GM12878 (cell line): ENCODE data around the gene CWC27. TPM values are rescaled to one million over a fixed set of nuclear protein-coding genes. Genes with fewer than 3 reads are reported as not detected.

Experiments used
- BACH1 ChIP-seq: fragments of 450-650 bp; IDR thresholded peaks from 2 replicates; pipeline ENCODE4 v1.6.1; 2017; ENCODE audit warnings: mild to moderate bottlenecking, borderline replicate concordance
- CREM ChIP-seq: IDR thresholded peaks from 2 replicates; pipeline ENCODE4 v1.6.1; 2014; ENCODE audit warnings: antibody characterized with exemption, low read depth
- CTCF ChIP-seq, 3 experiments: IDR thresholded peaks in 2 of 3; conservative IDR thresholded peaks in 1 of 3; 2 replicates each; pipeline ENCODE4 v1.5.1; 2011; ENCODE audit warnings: low read depth in 3 of 3, low read length in 3 of 3, mild to moderate bottlenecking in 3 of 3, control low read depth in 2 of 3, moderate library complexity in 2 of 3, inconsistent platforms in 1 of 3, mixed read lengths in 1 of 3; ENCODE audit not compliant: control insufficient read depth in 2 of 3, insufficient read depth in 1 of 3; ENCODE audit errors: extremely low read depth in 1 of 3
- EP300 ChIP-seq, 2 experiments: fragments of 150-350 bp in 1 of 2; IDR thresholded peaks; 2 replicates each; pipeline ENCODE4 v1.6.1; 2011 to 2012; ENCODE audit warnings: low read depth in 2 of 2, low read length in 2 of 2, borderline replicate concordance in 1 of 2, improper control_type of control experiment in 1 of 2, inconsistent platforms in 1 of 2; ENCODE audit not compliant: control insufficient read depth in 1 of 2
- FOXK2 ChIP-seq: fragments of 450-650 bp; IDR thresholded peaks from 2 replicates; pipeline ENCODE4 v1.6.1; 2017; ENCODE audit warnings: mild to moderate bottlenecking, moderate library complexity
- HCFC1 ChIP-seq: fragments of 150-350 bp; IDR thresholded peaks from 2 replicates; pipeline ENCODE4 v1.6.1; 2014; ENCODE audit warnings: low read length
- IKZF1 ChIP-seq: fragments of 450-650 bp; conservative IDR thresholded peaks from 2 replicates; pipeline ENCODE4 v1.6.1; 2017; ENCODE audit warnings: antibody characterized with exemption, mild to moderate bottlenecking
- LARP7 ChIP-seq: fragments of 450-650 bp; IDR thresholded peaks from 2 replicates; pipeline ENCODE4 v1.6.1; 2017; ENCODE audit warnings: mild to moderate bottlenecking
- NR2C2 ChIP-seq: IDR thresholded peaks from 2 replicates; pipeline ENCODE4 v1.6.1; 2011; ENCODE audit warnings: borderline replicate concordance, low read depth; ENCODE audit not compliant: control insufficient read depth, insufficient read length
- POU2F2 ChIP-seq: IDR thresholded peaks from 3 replicates; pipeline ENCODE4 v1.6.1; 2011; ENCODE audit warnings: low read depth, mild to moderate bottlenecking, low read length, borderline replicate concordance
- RUNX3 ChIP-seq: IDR thresholded peaks from 2 replicates; pipeline ENCODE4 v1.6.1; 2012; ENCODE audit warnings: low read length, inconsistent platforms
- SMC3 ChIP-seq: IDR thresholded peaks from 2 replicates; pipeline ENCODE4 v1.6.1; 2011; ENCODE audit warnings: low read length, improper control_type of control experiment, borderline replicate concordance
- SP1 ChIP-seq: IDR thresholded peaks from one replicate; pipeline ENCODE4 v1.6.1; 2011; ENCODE audit warnings: low read depth, low read length
- TAF1 ChIP-seq: IDR thresholded peaks from 2 replicates; pipeline ENCODE4 v1.6.1; 2011; ENCODE audit warnings: mild to moderate bottlenecking, low read depth, low read length, borderline replicate concordance
- USF1 ChIP-seq: IDR thresholded peaks from 2 replicates; pipeline ENCODE4 v1.6.1; 2011; ENCODE audit warnings: borderline replicate concordance, low read depth, mild to moderate bottlenecking, moderate library complexity, mixed read lengths, low read length; ENCODE audit not compliant: insufficient read depth; ENCODE audit errors: extremely low read length
- YY1 ChIP-seq: IDR thresholded peaks from 2 replicates; pipeline ENCODE4 v1.6.1; 2011; ENCODE audit warnings: low read depth, mild to moderate bottlenecking, low read length
- ZBED1 ChIP-seq: IDR thresholded peaks from 2 replicates; pipeline ENCODE4 v1.6.1; 2016; ENCODE audit warnings: borderline replicate concordance
- ZNF24 ChIP-seq: fragments of 450-650 bp; IDR thresholded peaks from 2 replicates; pipeline ENCODE4 v1.6.1; 2017; ENCODE audit warnings: antibody characterized with exemption, mild to moderate bottlenecking
- polyA plus RNA-seq, 11 experiments: library from polyadenylated mRNA; depleted of rRNA in 4 of 11; unstranded in 6 of 11; stranded (reverse) in 5 of 11; fragments of >200 nt; fragmentation: Nextera tagmentation in 4 of 11; fragmentation: Illumina TruSeq in 1 of 11; extraction: Ambion mirVana in 4 of 11; extraction: Trizol in 1 of 11; gene quantifications; 1 replicate in 1 of 11; 2 replicates in 10 of 11; pipeline versions ENCODE4 v1.2.1 to v1.2.3, GENCODE V29; 2011 to 2016; ENCODE audit warnings: inconsistent platforms in 2 of 11, missing spikeins in 2 of 11, low read depth in 1 of 11
- total RNA-seq, 4 experiments: library from RNA; depleted of rRNA in 3 of 4; stranded (reverse); fragments of >200 nt in 3 of 4; fragmentation: Illumina TruSeq in 1 of 4; extraction: Trizol in 1 of 4; gene quantifications; 2 replicates each; pipeline versions ENCODE4 v1.2.1 to v1.2.3, GENCODE V29; 2013 to 2021
- TF ChIP-seq, protein P1 (sequence below): IDR thresholded peaks from 2 replicates; pipeline ENCODE4 v1.6.1; 2012; ENCODE audit warnings: low read length, inconsistent platforms
- TF ChIP-seq, protein P2 (sequence below): fragments of 450-650 bp; formaldehyde crosslinking; IDR thresholded peaks from 2 replicates; pipeline ENCODE4 v1.4.0; 2020; ENCODE audit warnings: mild to moderate bottlenecking, moderate library complexity
- TF ChIP-seq, protein P3 (sequence below): IDR thresholded peaks from 2 replicates; pipeline ENCODE4 v1.6.1; 2012; ENCODE audit warnings: low read depth, low read length, improper control_type of control experiment

The CWC27 gene
- total and polyA plus RNA-seq, 10 of the 15 experiments (the other 5 are each of a cell fraction or from before 2014, with no cell fraction given), result 21.7 to 61.9 (median 47.0) TPM

GRCh38 chr5:65021527-65022226, 252.9 kb downstream of the CWC27 start (continued):
- TF ChIP-seq CTCF (IDR thresholded peaks at IDR 0.05 in 2 of 3, conservative IDR thresholded peaks at IDR 0.05 in 1 of 3; ENCODE audit: control insufficient read depth in 2 of 3, extremely low read depth in 1 of 3, insufficient read depth in 1 of 3, low read depth in 3 of 3, low read length in 3 of 3), result no peak
- TF ChIP-seq TAF1, result no peak
- no peak for TF ChIP-seq YY1
- no peak for TF ChIP-seq HCFC1
- TF ChIP-seq IKZF1, result 0 out of 2 replicates have a peak, but pooled peaks have one; percentile 30
- TF ChIP-seq, protein P1, sequence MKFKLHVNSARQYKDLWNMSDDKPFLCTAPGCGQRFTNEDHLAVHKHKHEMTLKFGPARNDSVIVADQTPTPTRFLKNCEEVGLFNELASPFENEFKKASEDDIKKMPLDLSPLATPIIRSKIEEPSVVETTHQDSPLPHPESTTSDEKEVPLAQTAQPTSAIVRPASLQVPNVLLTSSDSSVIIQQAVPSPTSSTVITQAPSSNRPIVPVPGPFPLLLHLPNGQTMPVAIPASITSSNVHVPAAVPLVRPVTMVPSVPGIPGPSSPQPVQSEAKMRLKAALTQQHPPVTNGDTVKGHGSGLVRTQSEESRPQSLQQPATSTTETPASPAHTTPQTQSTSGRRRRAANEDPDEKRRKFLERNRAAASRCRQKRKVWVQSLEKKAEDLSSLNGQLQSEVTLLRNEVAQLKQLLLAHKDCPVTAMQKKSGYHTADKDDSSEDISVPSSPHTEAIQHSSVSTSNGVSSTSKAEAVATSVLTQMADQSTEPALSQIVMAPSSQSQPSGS, result peak; percentile 11; the same call in 1 of the 2 replicates
- no peak for TF ChIP-seq ZBED1
- no peak for TF ChIP-seq SMC3
- TF ChIP-seq, protein P2, sequence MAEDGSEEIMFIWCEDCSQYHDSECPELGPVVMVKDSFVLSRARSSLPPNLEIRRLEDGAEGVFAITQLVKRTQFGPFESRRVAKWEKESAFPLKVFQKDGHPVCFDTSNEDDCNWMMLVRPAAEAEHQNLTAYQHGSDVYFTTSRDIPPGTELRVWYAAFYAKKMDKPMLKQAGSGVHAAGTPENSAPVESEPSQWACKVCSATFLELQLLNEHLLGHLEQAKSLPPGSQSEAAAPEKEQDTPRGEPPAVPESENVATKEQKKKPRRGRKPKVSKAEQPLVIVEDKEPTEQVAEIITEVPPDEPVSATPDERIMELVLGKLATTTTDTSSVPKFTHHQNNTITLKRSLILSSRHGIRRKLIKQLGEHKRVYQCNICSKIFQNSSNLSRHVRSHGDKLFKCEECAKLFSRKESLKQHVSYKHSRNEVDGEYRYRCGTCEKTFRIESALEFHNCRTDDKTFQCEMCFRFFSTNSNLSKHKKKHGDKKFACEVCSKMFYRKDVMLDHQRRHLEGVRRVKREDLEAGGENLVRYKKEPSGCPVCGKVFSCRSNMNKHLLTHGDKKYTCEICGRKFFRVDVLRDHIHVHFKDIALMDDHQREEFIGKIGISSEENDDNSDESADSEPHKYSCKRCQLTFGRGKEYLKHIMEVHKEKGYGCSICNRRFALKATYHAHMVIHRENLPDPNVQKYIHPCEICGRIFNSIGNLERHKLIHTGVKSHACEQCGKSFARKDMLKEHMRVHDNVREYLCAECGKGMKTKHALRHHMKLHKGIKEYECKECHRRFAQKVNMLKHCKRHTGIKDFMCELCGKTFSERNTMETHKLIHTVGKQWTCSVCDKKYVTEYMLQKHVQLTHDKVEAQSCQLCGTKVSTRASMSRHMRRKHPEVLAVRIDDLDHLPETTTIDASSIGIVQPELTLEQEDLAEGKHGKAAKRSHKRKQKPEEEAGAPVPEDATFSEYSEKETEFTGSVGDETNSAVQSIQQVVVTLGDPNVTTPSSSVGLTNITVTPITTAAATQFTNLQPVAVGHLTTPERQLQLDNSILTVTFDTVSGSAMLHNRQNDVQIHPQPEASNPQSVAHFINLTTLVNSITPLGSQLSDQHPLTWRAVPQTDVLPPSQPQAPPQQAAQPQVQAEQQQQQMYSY, result no peak
- no peak for TF ChIP-seq SP1
- no peak for TF ChIP-seq USF1
- TF ChIP-seq LARP7, result no peak
- 0 out of 2 replicates have a peak, but pooled peaks have one; percentile 44 for TF ChIP-seq CREM
- no peak for TF ChIP-seq NR2C2
- TF ChIP-seq ZNF24, result no peak
- peak; percentile 67 for TF ChIP-seq RUNX3
- TF ChIP-seq, protein P3, sequence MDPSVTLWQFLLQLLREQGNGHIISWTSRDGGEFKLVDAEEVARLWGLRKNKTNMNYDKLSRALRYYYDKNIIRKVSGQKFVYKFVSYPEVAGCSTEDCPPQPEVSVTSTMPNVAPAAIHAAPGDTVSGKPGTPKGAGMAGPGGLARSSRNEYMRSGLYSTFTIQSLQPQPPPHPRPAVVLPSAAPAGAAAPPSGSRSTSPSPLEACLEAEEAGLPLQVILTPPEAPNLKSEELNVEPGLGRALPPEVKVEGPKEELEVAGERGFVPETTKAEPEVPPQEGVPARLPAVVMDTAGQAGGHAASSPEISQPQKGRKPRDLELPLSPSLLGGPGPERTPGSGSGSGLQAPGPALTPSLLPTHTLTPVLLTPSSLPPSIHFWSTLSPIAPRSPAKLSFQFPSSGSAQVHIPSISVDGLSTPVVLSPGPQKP, result no peak
- TF ChIP-seq EP300 (IDR thresholded peaks at IDR 0.05; ENCODE audit: borderline replicate concordance in 1 of 2, control insufficient read depth in 1 of 2, low read depth in 2 of 2, low read length in 2 of 2), result peak in 1 of 2 experiments; percentile 12; a peak in 1 of 4 replicates
- no peak for TF ChIP-seq FOXK2
- TF ChIP-seq POU2F2, result no peak
- TF ChIP-seq BACH1, result no peak
